ENCODE data around the gene AOPEP. TPM values are rescaled to one million over a fixed set of nuclear protein-coding genes. Genes with fewer than 3 reads are reported as not detected.
A peak's percentile ranks its signal among the peaks of the same experiment; 100 is the strongest.

The AOPEP gene
- total and polyA plus RNA-seq, 10 donors, result 14.8 to 86.1 (median 51.3) TPM

DNA sequence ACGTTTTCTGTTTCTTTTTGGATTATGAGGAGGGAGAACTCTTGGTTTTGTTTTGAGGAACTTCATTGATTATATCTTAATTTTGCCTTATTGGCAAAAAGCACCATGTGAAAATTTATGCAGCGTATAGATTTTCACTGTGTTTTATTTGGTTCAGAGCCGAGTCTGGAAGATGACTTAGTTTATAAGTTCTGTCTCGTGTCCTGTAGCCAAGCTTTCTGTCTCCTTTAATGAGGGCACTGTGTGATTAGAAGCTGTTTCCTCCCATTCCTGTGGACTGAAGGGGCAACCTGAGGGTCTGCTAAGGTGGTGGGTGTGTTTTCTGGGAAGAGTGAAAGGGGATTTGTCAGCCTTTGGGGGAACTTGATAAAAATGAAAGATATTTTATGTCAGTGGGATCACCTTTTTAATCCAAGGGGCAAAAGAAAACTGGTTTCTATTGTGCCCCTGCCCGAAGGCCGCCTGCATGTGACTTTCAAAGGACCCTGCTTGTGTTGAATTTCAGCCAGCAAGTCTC, 328.9 kb downstream of the AOPEP start:
- WGBS, 5 donors, result 38 to 57% (median 52%) methylated on average over 6 of the region's 6 CpGs
- Histone ChIP-seq H3K27me3 (replicated peaks in 1 of 7) (peaks cover 0 to 5% (median 0%) of the 10 kb centered on the region in 7 donors), H3K9me3 (no peaks in the 10 kb centered on the region), H3K4me3 (no peak overlapping the region), H3K4me1 (peaks cover 8 to 36% (median 21%) of the 10 kb centered on the region in 6 donors), H3K36me3 (peaks cover 0 to 3% (median 0%) of the 10 kb centered on the region in 6 donors), H3K27ac (peak overlapping the region in 7 of 8 donors; percentile 46 to 69 (median 64))
- TF ChIP-seq, protein P1, sequence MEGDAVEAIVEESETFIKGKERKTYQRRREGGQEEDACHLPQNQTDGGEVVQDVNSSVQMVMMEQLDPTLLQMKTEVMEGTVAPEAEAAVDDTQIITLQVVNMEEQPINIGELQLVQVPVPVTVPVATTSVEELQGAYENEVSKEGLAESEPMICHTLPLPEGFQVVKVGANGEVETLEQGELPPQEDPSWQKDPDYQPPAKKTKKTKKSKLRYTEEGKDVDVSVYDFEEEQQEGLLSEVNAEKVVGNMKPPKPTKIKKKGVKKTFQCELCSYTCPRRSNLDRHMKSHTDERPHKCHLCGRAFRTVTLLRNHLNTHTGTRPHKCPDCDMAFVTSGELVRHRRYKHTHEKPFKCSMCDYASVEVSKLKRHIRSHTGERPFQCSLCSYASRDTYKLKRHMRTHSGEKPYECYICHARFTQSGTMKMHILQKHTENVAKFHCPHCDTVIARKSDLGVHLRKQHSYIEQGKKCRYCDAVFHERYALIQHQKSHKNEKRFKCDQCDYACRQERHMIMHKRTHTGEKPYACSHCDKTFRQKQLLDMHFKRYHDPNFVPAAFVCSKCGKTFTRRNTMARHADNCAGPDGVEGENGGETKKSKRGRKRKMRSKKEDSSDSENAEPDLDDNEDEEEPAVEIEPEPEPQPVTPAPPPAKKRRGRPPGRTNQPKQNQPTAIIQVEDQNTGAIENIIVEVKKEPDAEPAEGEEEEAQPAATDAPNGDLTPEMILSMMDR (IDR thresholded peaks at IDR 0.05 in 8 of 11, conservative IDR thresholded peaks at IDR 0.05 in 3 of 11), result no peak
- TF ChIP-seq POLR2A (IDR thresholded peaks at IDR 0.05) (no peak), POLR2AphosphoS5 (IDR thresholded peaks at IDR 0.05) (no peak)
- intact Hi-C loops (cut with DNase I; ENCODE audit: low total_unique reads), result no loop called here
- DNase-seq, result no peak

DNA sequence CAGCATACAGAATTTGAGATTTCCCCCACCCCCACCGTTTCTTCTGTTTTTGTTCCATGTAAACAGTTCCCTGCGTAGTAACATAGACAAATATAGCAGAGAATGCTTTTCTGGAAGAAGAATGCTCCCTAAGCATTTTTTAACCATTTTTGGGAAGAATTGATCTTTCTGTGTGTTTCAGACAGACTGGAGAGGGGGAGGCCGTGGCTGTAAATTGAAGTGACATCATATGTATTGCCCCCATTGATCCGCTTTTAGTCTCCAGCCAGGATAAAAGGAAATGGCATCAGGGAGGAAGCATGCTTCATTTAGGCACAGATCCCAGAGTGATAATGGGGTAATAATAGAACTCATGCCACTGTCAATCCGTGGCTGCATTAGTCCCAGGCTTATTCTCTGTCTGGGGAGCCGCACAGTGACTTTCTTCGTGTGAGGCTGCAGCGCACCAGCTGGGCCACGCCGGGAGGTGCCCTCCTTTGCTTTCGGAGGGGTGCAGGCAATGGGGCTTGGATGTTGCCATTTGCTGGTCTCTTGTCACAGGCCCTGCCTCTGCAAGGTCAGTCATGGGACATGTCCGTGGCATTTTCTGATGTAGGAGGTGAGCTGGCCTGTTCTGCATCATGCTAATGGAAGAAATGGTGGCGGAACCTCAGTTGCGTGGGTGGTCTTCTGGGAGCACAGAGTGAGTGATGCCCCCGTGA, 329.5 kb downstream of the AOPEP start:
- intact Hi-C loops (cut with DNase I; ENCODE audit: low total_unique reads), result no loop called here
- peak overlapping the region in 3 of 8 donors; percentile 3 to 16 (median 11) for H3K4me3 ChIP-seq
- peaks cover 8 to 33% (median 21%) of the 10 kb centered on the region in 6 donors for H3K4me1 ChIP-seq
- H3K9me3 ChIP-seq, result no peaks in the 10 kb centered on the region
- peaks cover 0 to 9% (median 0%) of the 10 kb centered on the region in 6 donors for H3K36me3 ChIP-seq
- TF ChIP-seq POLR2AphosphoS5 (IDR thresholded peaks at IDR 0.05) (peak in 1 of 3 donors; percentile 50), POLR2A (IDR thresholded peaks at IDR 0.05) (no peak)
- no peak for DNase-seq
- WGBS, 5 donors, result 56 to 69% (median 63%) methylated on average over 10 to 15 of the region's 15 CpGs
- H3K27me3 ChIP-seq (replicated peaks in 1 of 7), result no peaks in the 10 kb centered on the region
- H3K27ac ChIP-seq, result peak overlapping the region in 7 of 8 donors; percentile 46 to 69 (median 64)

DNA sequence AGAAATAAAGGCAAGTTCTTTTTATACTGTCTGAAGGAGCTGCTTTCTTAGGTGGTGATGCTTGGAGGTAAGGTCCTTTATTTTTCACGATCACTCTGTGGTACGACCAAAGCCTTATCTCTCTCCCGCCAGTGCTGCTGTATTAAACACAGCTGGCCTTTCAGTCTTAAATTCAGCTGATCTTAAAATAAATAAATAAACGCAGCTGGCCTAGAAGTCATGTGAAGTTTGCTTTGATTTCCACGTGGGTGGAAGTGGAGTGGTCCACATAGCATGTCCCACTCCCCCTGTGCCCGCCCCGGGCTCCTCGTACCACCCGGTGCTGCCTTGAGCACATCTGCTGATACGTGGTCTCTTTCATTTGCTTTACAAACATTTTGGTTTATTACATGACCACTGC, 330.6 kb downstream of the AOPEP start:
- intact Hi-C loops (cut with DNase I; ENCODE audit: low total_unique reads), result no loop called here
- peaks cover 10 to 40% (median 24%) of the 10 kb centered on the region in 6 donors for H3K4me1 ChIP-seq
- peaks cover 0 to 19% (median 0%) of the 10 kb centered on the region in 6 donors for H3K36me3 ChIP-seq
- TF ChIP-seq, protein P1 (IDR thresholded peaks at IDR 0.05 in 8 of 11, conservative IDR thresholded peaks at IDR 0.05 in 3 of 11), result no peak
- TF ChIP-seq POLR2AphosphoS5 (IDR thresholded peaks at IDR 0.05) (no peak), POLR2A (IDR thresholded peaks at IDR 0.05) (no peak)
- H3K4me3 ChIP-seq, result peak overlapping the region in 1 of 8 donors; percentile 1
- 63 to 68% (median 66%) methylated on average over 10 of the region's 10 CpGs for WGBS, 5 donors
- peak overlapping the region in 4 of 8 donors; percentile 34 to 69 (median 67) for H3K27ac ChIP-seq
- no peak for DNase-seq
- H3K27me3 ChIP-seq (replicated peaks in 1 of 7), result no peaks in the 10 kb centered on the region
- H3K9me3 ChIP-seq, result no peaks in the 10 kb centered on the region

DNA sequence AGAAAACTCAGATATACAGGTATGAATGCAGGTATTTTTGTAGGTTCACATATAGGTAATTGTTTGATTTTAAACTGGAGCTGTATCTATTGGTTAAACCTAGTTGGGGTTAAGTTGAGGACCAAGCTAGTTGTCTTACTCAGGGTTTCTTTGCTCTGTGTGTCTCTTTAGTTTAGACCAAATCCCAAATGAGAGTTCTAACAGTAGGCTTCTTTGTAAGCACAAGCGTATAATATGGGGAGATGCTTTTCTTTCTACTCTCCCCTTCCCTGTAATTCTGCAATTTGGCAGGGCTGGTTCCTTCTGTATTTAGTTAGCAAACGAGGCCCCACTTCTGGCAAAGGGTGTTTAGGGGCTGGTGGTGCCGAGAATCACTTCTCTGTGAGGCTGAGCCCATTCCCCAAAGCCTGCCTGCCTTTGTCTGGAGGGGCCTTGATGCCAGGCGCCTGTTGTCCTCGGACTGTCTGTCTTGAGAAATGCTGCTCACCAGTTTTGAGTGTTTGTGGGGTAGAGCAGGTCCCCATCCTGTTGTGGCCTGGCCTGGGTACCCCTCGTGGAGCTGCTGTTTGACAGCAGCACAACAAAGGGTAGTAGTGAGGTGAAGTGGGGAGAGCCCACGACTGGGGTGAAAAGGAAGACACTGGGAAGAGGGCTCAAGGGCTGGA, 331.8 kb downstream of the AOPEP start:
- peak overlapping the region in 5 of 8 donors; percentile 6 to 34 (median 26) for H3K27ac ChIP-seq
- TF ChIP-seq POLR2AphosphoS5 (IDR thresholded peaks at IDR 0.05), result no peak
- no peak for TF ChIP-seq POLR2A (IDR thresholded peaks at IDR 0.05)
- TF ChIP-seq, protein P1 (IDR thresholded peaks at IDR 0.05 in 8 of 11, conservative IDR thresholded peaks at IDR 0.05 in 3 of 11), result no peak
- 72 to 80% (median 76%) methylated on average over 7 of the region's 7 CpGs for WGBS, 5 donors
- no peak for DNase-seq
- peaks cover 11 to 51% (median 34%) of the 10 kb centered on the region in 6 donors for H3K4me1 ChIP-seq
- no peaks in the 10 kb centered on the region for H3K9me3 ChIP-seq
- H3K4me3 ChIP-seq, result no peak overlapping the region
- H3K36me3 ChIP-seq, result peaks cover 0 to 31% (median 1%) of the 10 kb centered on the region in 6 donors
- no peaks in the 10 kb centered on the region for H3K27me3 ChIP-seq (replicated peaks in 1 of 7)
- intact Hi-C loops (cut with DNase I; ENCODE audit: low total_unique reads), result no loop called here

All from spleen (tissue), 11 donors.